Pancreas (tissue), 10 donors: Measurements from ENCODE around the gene EIF4H. TPM values are rescaled to one million over a fixed set of nuclear protein-coding genes. Genes with fewer than 3 reads are reported as not detected.
A peak's percentile ranks its signal among the peaks of the same experiment; 100 is the strongest.
"Not testable (repeated sequence)": the region's sequence is repeated elsewhere in the genome, so short reads cannot be mapped to it uniquely, and the experiment has no call there.

Experiments used
- ATAC-seq, 4 donors: fragments of 200-7000 bp; cut with Tn5 transposase; one replicate each; pipeline versions ENCODE4 v1.8.0 to v1.9.1; 2020; ENCODE audit warnings: mild to moderate bottlenecking in 4 of 4, moderate library complexity in 4 of 4
- DNase-seq, 6 donors: peaks; one replicate each; pipeline ENCODE4 v3.0.0-alpha.2; 2020
- FAIRE-seq: peaks from 2 replicates; lab custom pipeline; 2012; peaks lifted over from hg19 to GRCh38; lab: Jason Lieb, UNC
- H3K27ac ChIP-seq, 4 donors: fragments of 200-600 bp; sonication (generic); 1 replicate in 3 of 4; 2 replicates in 1 of 4; pipeline versions ENCODE4 v1.5.0 to v1.8.0; 2020
- H3K27me3 ChIP-seq, 4 donors: fragments of 200-600 bp; one replicate each; pipeline ENCODE4 v1.8.0; 2021
- H3K36me3 ChIP-seq, 3 donors: fragments of 200-600 bp; sonication (generic) in 1 of 3; one replicate each; pipeline versions ENCODE4 v1.5.0 to v1.8.0; 2020 to 2021
- H3K4me1 ChIP-seq, 3 donors: fragments of 200-600 bp; one replicate each; pipeline ENCODE4 v1.8.0; 2021
- H3K4me3 ChIP-seq, 4 donors: fragments of 200-600 bp; sonication (generic) in 2 of 4; one replicate each; pipeline versions ENCODE4 v1.5.0 to v1.8.0; 2020 to 2021
- H3K9me3 ChIP-seq, 4 donors: fragments of 200-600 bp; one replicate each; pipeline ENCODE4 v1.8.0; 2021
- CTCF ChIP-seq, 4 donors: fragments of 200-600 bp; sonication (generic) in 3 of 4; IDR thresholded peaks; one replicate each; pipeline versions ENCODE4 v1.5.0 to v1.8.0; 2021; ENCODE audit warnings: antibody characterized with exemption in 4 of 4
- WGBS, 2 donors: extraction: QIAGEN DNeasy Blood & Tissue Kit; methylation state at CpG; one replicate each; pipeline ENCODE4 v1.1.7; 2013; 5-methylcytosine and 5-hydroxymethylcytosine counted together
- intact Hi-C, 3 donors: fragments of 100-400 bp; cut with DNase I; formaldehyde crosslinking; loops; one replicate each; pipeline versions ENCODE4 v1.11.1 to v1.14.2; 2022
- polyA plus RNA-seq, 2 donors: library from polyadenylated mRNA; stranded (reverse); fragments of 200-250 nt; gene quantifications; one replicate each; pipeline ENCODE4 v1.2.3, GENCODE V29; 2013
- total RNA-seq, 6 donors: library from RNA; stranded (reverse); fragmentation: NEBNext Ultra II Directional in 4 of 6; extraction: Animal tissue kit (Norgen Biotek cat#: 25700) in 4 of 6; gene quantifications; one replicate each; pipeline versions ENCODE4 v1.2.1 to v1.2.4, GENCODE V29; 2021 to 2023
- donor health status: healthy with polysubstance abuse.
- donor health status: DM: no; HTN: no; CAD: no; lungs with moderate emphysema.
- donor health status: DM: no; HTN: no; CAD: no.
- donor health status: control.
- donor health status: control.
- donor health status: Bipolar disorder and iron deficiency.
- donor health status: DM: yes; HTN: yes; CAD: no.
- donor health status: DM: no; HTN: no; CAD: no.
- donor health status: DM: no; HTN: no; CAD: no.
- donor health status: DM: yes; HTN: yes; CAD: no.

EIF4H gene
- total and polyA plus RNA-seq, 8 donors = 73.0 to 195 (median 130) TPM

- Histone ChIP-seq H3K27ac (no peak overlapping the region), H3K4me3 (no peak overlapping the region), H3K36me3 (no peaks in the 10 kb centered on the region), H3K9me3 (no peaks in the 10 kb centered on the region), H3K4me1 (no peaks in the 10 kb centered on the region), H3K27me3 (no peaks in the 10 kb centered on the region)
- TF ChIP-seq CTCF (IDR thresholded peaks at IDR 0.05) = no peak
- intact Hi-C loops = no loop called here
- no peak for FAIRE-seq
- no peak for DNase-seq
- WGBS, 2 donors = 79% methylated on average over 9 of the region's 9 CpGs
- no peak for ATAC-seq
Measured at GRCh38 chr7:74155810-74156395, 18.3 kb upstream of the EIF4H start.

GRCh38 chr7:74157605-74158004 is 16.6 kb upstream of the EIF4H start:
- H3K27ac ChIP-seq = no peak overlapping the region
- no peak for TF ChIP-seq CTCF (IDR thresholded peaks at IDR 0.05)
- intact Hi-C loops = no loop called here
- no peaks in the 10 kb centered on the region for H3K27me3 ChIP-seq
- no peaks in the 10 kb centered on the region for H3K36me3 ChIP-seq
- no peak for FAIRE-seq
- no peaks in the 10 kb centered on the region for H3K9me3 ChIP-seq
- no peaks in the 10 kb centered on the region for H3K4me1 ChIP-seq
- no peak overlapping the region for H3K4me3 ChIP-seq
- DNase-seq = no peak
- WGBS, 2 donors = 92 to 96% methylated on average over 9 of the region's 9 CpGs
- no peak for ATAC-seq

GRCh38 chr7:74164985-74165456 is 9.1 kb upstream of the EIF4H start:
- Histone ChIP-seq H3K27ac (peak overlapping the region in 2 of 4 donors; percentile 39 to 67), H3K9me3 (no peaks in the 10 kb centered on the region), H3K4me1 (peaks cover 0 to 21% (median 8%) of the 10 kb centered on the region in 3 donors), H3K4me3 (no peak overlapping the region), H3K36me3 (no peaks in the 10 kb centered on the region), H3K27me3 (no peaks in the 10 kb centered on the region)
- intact Hi-C loops = no loop called here
- FAIRE-seq (no peak), ATAC-seq (peak; percentile 69 to 82 (median 81)), DNase-seq (peak in 4 of 6 donors; percentile 46 to 71 (median 60))
- TF ChIP-seq CTCF (IDR thresholded peaks at IDR 0.05) = peak in 3 of 4 donors; percentile 4 to 28 (median 9)
- 5 to 9% methylated on average over 7 of the region's 7 CpGs for WGBS, 2 donors

GRCh38 chr7:74165867-74166593 is 8.1 kb upstream of the EIF4H start:
- H3K9me3 ChIP-seq = no peaks in the 10 kb centered on the region
- ATAC-seq (no peak), DNase-seq (no peak), FAIRE-seq (no peak)
- TF ChIP-seq CTCF (IDR thresholded peaks at IDR 0.05) = no peak
- H3K27ac ChIP-seq = peak overlapping the region in 1 of 4 donors; percentile 67
- H3K36me3 ChIP-seq = no peaks in the 10 kb centered on the region
- intact Hi-C loops = no loop called here
- peaks cover 0 to 21% (median 8%) of the 10 kb centered on the region in 3 donors for H3K4me1 ChIP-seq
- H3K27me3 ChIP-seq = no peaks in the 10 kb centered on the region
- 91 to 94% methylated on average over 15 of the region's 15 CpGs for WGBS, 2 donors
- H3K4me3 ChIP-seq = no peak overlapping the region

- H3K27ac ChIP-seq = peak overlapping the region in 1 of 4 donors; percentile 27
- DNase-seq = not testable (repeated sequence)
Measured at GRCh38 chr7:74167324-74167723, 6.8 kb upstream of the EIF4H start.

More at GRCh38 chr7:74167324-74167723, 6.8 kb upstream of the EIF4H start:
- H3K27me3 ChIP-seq, H3K4me3 ChIP-seq, H3K9me3 ChIP-seq, FAIRE-seq, H3K36me3 ChIP-seq, intact Hi-C loops: not testable (repeated sequence)
- 51 to 57% methylated on average over 6 of the region's 6 CpGs for WGBS, 2 donors
- peaks cover 0 to 23% (median 8%) of the 10 kb centered on the region in 3 donors for H3K4me1 ChIP-seq
- peak; percentile 15 to 64 (median 48) for ATAC-seq
